GM19193 (cell line): ENCODE data around the gene CDH23.

ENCODE experiments used
- POLR2A ChIP-seq: IDR thresholded peaks from 4 replicates; pipeline ENCODE4 v1.6.1; 2011; ENCODE audit not compliant: insufficient read depth, insufficient read length; ENCODE audit errors: extremely low read depth

CDH23 gene

DNA sequence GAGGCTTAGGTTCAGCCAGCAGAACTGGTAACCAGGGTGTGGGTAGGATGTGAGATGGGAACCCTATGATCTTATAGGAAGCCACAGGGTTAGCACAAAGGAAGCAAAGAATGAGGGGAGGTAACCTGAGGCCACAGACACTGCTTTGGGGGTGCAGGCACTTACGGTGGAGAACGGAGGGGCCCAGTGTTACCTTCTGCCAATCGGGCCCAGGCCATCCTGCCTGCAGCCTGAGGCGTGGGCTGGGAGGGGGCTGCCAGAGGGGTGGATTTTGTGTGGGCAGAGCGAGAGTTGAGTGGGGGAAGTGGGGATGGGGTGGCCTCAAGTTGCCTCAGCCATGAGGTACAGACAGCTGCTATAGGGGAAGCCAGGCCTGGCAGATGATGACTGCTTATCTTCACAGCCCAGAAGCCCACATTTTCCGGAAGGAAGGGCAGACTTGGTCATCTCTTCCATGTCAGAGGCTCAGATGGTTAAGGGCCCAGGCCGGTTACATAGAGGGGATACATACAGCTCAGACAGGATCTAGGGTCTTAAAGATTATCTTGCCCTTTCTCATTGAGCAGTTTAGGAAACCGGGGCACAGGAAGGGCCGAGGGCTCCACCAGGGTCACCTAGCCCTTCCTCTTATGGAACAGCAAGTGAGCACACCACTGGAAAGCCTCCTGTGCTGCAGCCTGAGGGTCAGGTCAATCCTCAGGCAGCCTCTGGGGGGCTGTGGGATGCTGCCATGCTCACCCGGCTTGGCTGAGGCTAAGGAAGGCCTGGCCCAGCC lies 401.0 kb downstream of the CDH23 start:
- no peak for TF ChIP-seq POLR2A

DNA sequence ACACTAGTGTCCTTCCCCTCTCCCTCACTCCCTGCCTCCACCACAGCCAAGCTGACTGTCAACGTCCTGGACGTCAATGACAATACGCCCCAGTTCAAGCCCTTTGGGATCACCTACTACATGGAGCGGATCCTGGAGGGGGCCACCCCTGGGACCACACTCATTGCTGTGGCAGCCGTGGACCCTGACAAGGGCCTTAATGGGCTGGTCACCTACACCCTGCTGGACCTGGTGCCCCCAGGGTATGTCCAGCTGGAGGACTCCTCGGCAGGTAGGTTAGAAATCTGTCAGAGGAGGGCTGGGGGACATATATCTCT lies 401.5 kb downstream of the CDH23 start:
- TF ChIP-seq POLR2A, result no peak

DNA sequence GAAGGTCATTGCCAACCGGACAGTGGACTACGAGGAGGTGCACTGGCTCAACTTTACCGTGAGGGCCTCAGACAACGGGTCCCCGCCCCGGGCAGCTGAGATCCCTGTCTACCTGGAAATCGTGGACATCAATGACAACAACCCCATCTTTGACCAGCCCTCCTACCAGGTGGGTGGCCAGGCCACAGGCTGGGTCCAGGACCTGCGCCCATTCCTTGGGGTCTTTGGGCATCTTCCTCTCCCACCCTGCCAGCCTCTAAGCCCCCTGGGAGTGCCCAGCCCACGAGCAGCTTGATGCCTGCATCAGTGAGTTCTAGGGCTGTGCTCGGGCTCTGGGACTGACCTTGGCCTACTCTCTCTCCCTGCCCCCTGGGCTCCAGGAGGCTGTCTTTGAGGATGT lies 402.4 kb downstream of the CDH23 start:
- no peak for TF ChIP-seq POLR2A

DNA sequence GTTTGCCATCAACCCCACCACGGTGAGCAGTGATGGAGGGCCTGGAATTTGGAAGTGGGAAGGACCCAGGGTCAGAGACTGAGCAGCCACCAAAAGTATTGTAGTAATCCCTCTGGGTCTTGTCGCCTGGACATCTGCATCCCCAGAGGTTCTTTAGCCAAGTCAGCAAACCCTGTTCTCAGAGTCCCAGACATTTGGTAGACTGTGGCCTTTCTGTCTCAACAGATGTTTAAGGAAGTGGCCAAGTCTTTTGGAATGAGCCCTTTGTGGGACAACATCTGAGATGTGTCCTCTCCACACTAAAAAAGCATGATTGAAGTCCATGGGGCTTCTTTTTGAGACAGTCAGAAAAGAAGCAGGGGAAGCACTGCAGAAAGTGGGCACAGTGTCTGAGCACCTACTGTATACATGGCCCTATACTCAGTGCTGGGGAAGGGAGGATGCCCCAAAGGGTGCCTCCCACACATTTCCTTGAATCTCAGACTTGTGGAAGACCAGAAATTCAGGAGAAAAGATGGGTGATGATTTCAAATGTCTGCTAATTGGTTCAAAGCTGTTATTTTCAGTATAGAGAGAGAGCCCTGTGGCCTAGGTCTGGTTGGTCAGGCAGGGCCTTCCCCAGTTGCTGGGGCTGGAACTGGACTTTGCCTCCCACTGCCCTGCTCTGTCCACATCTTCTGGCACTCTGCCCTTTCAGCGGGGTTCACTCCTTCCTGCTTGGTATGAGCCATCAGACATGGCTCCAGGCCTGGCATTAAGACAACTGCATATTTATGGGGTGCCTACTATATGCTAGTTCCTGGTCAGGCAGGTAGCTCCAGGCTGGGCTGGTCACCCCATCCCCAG lies 403.1 kb downstream of the CDH23 start:
- no peak for TF ChIP-seq POLR2A

DNA sequence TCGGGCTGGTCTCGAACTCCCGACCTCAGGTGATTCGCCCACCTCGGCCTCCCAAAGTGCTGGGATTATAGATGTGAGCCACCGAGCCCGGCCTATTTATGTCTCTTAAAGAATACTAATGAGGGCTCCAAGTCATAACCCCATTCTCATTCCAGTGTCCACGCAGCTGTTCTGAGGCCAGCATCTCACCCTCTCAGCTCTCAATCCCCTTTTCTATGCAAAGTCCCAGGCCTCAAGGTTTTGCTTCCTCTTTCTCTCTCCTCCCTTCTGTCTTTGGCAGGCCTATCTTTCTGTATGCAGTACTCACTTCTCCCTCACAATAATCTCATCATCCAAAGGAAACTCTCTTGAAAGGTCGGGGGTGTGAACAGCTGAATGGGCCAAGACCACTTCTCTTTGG lies 404.6 kb downstream of the CDH23 start:
- TF ChIP-seq POLR2A, result no peak

DNA sequence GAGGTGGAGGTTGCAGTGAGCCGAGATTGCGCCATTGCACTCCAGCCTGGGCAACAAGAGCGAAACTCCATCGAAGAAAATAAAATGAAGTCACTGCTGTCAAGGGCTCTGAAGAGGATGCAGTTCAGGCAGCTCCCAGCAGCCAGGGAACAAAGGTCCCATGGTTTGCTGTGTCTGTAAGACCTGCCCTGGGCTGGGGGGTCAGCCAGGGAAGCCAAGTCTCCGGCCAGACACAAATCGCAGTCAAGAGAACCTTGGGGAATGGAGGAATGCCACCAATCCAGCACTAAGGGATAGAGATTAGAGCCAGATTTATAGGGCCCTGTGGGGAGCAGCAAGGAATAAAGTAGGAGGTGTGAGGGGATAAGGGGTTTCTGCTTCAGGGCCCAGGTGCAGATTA lies 405.5 kb downstream of the CDH23 start:
- no peak for TF ChIP-seq POLR2A

DNA sequence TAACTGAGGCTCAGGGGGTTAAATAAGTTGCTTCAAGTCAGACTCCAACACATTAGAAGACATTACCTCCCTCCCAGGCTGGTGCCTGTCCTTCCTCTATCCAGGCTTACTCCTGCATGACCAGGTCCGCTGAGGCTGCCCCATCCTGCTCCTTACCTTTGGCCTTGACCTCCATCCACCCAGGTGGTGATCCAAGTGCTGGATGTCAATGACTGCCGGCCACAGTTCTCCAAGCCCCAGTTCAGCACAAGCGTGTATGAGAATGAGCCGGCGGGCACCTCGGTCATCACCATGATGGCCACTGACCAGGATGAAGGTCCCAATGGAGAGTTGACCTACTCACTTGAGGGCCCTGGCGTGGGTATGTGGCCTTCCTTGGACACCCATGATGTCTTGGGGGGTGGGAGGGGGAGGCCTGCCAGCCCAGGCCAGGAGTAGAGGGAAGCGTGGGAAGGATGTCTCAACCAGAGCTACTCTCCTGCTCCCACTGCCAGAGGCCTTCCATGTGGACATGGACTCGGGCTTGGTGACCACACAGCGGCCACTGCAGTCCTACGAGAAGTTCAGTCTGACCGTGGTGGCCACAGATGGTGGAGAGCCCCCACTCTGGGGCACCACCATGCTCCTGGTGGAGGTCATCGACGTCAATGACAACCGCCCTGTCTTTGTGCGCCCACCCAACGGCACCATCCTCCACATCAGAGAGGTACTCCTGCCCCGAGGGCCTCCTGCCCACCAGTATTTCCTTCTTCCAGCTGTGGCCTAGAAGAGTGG lies 406.2 kb downstream of the CDH23 start:
- no peak for TF ChIP-seq POLR2A

DNA sequence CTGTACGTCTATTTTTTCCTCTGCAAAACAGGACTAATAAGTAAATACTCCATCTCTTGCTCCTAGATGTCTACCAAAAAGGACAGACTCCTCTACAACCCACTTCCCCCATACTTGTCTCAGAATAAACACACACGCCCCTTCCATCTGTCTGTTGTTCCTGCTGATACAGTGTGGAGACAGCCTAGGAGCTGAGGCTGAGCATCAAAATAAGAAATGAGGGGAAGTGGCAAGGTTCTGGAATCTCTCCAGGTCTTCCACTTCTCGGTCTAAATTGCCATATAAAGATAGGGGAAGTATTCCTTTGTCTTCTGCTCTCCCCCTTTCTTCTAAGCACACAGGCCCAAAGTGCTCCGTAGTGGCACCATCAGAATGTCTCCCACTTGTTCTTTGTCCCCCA lies 407.4 kb downstream of the CDH23 start:
- no peak for TF ChIP-seq POLR2A

DNA sequence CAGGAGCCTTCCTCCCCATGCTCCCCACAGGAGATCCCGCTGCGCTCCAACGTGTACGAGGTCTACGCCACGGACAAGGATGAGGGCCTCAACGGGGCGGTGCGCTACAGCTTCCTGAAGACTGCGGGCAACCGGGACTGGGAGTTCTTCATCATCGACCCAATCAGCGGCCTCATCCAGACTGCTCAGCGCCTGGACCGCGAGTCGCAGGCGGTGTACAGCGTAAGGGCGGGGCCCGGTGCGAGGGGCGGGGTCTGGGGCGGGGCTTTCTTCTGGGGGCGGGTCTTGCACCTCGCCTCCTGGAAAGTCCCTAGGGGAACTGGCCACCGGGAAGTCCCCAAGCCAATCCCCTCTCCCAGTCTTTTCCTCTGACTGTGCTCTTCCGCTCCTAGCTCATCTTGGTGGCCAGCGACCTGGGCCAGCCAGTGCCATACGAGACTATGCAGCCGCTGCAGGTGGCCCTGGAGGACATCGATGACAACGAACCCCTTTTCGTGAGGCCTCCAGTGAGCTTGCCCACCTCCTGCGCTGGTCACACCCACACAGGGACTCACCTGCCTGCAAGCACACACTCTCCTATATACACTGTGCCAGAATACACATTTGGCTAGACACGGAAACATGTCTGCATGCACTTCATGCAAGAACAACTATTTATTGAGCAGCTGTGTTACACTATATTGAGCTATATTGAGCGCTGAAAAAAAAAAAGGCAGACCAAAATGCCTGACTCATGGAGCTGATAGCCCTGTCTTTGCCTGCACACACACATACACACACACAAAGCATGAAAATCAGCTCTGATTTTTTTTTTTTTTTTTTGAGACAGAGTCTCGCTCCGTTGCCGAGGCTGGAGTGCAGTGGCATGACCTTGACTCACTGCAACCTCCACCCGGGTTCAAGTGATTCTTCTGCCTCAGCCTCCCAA lies 409.3 kb downstream of the CDH23 start:
- TF ChIP-seq POLR2A, result no peak

DNA sequence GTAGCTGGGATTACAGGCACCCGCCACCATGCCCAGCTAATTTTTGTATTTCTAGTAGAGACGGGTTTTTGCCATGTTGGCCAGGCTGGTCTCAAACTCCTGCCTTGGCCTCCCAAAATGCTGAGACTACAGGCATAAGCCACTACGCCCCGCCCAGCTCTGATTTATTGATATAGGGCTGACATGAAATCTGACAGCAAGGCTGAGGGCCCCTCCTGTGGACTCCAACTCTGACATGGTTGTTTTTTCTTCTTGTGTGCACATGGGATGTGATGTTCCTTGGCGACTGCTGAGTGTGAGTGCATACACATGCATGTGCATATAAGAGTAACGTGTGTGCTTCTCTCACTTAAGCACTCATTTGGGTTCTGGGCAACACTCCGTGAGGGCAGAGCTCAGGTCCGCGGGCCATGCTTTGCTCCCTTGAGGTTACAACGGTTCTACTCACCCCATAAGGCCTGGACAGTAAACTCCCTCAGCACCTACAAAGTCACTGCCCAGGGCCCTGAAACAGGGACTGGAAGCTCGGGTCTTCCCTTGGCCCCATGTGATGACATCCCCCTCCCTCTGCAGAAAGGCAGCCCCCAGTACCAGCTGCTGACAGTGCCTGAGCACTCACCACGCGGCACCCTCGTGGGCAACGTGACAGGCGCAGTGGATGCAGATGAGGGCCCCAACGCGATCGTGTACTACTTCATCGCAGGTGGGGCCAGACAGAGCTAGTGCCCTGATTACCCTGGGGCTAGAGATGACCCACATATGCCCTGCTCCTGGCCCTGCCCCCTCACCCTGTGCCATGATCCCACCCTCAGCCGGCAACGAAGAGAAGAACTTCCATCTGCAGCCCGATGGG lies 410.2 kb downstream of the CDH23 start:
- TF ChIP-seq POLR2A, result no peak

DNA sequence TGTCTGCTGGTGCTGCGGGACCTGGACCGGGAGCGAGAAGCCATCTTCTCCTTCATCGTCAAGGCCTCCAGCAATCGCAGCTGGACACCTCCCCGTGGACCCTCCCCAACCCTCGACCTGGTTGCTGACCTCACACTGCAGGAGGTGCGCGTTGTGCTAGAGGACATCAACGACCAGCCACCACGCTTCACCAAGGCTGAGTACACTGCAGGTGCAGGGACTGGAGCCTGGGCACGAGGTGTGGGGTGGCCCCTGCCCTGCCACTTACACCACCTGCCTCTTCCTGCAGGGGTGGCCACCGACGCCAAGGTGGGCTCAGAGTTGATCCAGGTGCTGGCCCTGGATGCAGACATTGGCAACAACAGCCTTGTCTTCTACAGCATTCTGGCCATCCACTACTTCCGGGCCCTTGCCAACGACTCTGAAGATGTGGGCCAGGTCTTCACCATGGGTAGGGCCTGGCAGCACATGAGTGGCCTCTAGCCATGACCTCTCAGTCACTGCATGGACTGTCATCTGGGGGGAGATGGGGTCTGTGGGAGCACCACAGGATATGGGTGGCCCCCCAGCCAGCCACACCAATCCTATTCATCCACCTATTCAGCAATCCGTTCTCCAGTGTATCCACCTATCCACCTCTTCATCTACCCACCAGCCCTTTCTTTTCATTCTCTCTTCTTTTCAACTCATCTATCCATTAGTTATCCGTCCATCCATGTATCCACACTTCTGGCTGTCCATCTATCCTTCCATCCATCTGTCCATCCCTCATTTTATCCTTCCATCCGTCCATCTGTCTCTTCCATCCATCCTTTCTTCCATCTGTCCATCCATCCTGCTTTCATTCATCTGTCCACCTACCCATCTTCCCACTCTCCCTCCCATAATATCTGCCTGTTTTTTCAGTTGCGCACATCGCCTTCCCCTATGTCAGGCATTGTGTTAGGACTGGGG lies 411.1 kb downstream of the CDH23 start:
- TF ChIP-seq POLR2A, result no peak

DNA sequence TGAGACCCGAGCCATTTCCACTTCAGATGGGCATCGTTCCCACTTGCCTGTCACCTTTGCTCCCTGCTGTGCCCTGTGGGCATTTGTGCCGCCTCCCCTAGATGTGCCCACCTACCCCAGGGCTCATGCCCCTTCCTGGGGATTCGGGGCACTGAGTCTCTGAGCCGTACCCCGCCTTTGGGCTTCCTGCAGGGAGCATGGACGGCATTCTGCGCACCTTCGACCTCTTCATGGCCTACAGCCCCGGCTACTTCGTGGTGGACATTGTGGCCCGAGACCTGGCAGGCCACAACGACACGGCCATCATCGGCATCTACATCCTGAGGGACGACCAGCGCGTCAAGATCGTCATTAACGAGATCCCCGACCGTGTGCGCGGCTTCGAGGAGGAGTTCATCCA lies 412.9 kb downstream of the CDH23 start:
- TF ChIP-seq POLR2A, result no peak

DNA sequence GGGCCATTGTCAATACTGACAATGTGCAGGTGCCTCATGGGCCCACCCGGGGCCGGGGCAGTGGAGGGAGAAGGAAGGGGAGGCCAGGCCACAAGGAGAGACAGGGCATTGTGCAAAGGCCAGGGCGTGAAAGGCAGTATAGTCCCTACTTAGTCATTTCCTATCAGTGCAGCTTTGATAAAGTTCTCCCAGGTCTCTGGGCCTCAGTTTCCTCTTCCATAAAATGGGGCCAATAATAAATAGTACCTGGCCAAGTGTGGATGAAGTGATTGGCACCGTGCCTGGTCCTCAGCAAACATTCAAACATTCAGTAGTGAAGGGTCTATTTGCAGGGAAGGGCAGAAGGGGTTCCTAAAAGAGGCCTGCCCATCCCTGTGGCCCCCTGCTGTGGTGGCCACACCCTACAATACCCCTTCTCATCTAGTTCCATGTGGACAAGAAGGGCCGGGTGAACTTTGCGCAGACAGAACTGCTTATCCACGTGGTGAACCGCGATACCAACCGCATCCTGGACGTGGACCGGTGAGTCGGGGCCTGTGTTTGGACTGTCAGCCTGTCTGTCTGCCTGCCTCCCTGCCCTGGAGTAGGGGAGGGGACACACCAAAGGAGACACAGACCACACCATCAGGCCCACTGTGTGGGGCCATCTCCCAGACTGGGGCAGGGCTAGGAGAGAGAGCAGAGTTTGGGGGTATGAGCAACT lies 413.5 kb downstream of the CDH23 start:
- no peak for TF ChIP-seq POLR2A

DNA sequence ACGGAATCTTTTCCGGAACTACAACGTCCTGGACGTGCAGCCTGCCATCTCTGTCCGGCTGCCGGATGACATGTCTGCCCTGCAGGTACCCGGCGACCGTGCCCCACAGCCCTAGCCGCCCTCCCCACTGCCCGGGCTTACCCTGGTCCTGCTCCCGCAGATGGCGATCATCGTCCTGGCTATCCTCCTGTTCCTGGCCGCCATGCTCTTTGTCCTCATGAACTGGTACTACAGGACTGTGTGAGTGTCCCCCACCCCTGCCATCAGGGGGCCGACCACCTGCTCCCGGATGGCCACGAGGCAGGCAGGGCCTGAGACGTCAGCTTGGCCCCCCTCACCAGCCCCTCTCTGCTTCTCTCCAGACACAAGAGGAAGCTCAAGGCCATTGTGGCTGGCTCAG lies 414.6 kb downstream of the CDH23 start:
- no peak for TF ChIP-seq POLR2A
